Measurements from ENCODE around the gene MEAK7.
"Not testable (repeated sequence)": the region's sequence is repeated elsewhere in the genome, so short reads cannot be mapped to it uniquely, and the experiment has no call there.

MEAK7 gene

GRCh38 chr16:84532855-84533486 is 28.5 kb upstream of the MEAK7 start:
- no peak for DNase-seq (ENCODE audit: low read depth in 2 of 2)

GRCh38 chr16:84532291-84532724 is 27.8 kb upstream of the MEAK7 start:
- no peak for DNase-seq (ENCODE audit: low read depth in 2 of 2)

GRCh38 chr16:84531671-84532111 is 27.2 kb upstream of the MEAK7 start:
- DNase-seq (ENCODE audit: low read depth in 2 of 2), result no peak

GRCh38 chr16:84530590-84530989 is 26.1 kb upstream of the MEAK7 start:
- no peak for DNase-seq (ENCODE audit: low read depth in 2 of 2)

GRCh38 chr16:84529607-84530006 is 25.1 kb upstream of the MEAK7 start:
- no peak for DNase-seq (ENCODE audit: low read depth in 2 of 2)

- DNase-seq (ENCODE audit: low read depth in 2 of 2), result no peak
These were observed 23.9 kb upstream of the MEAK7 start for GRCh38 chr16:84528322-84528721.

- DNase-seq (ENCODE audit: low read depth in 2 of 2), result no peak
These were observed 23.2 kb upstream of the MEAK7 start for GRCh38 chr16:84527532-84528269.

GRCh38 chr16:84526794-84527531 is 22.5 kb upstream of the MEAK7 start:
- DNase-seq (ENCODE audit: low read depth in 2 of 2), result no peak

GRCh38 chr16:84524941-84525581 is 20.6 kb upstream of the MEAK7 start:
- not testable (repeated sequence) for DNase-seq (ENCODE audit: low read depth in 2 of 2)

GRCh38 chr16:84524346-84524920 is 20.0 kb upstream of the MEAK7 start:
- DNase-seq (ENCODE audit: low read depth in 2 of 2), result no peak

GRCh38 chr16:84521497-84521770 is 17.0 kb upstream of the MEAK7 start:
- DNase-seq (ENCODE audit: low read depth in 2 of 2), result no peak

- no peak for DNase-seq (ENCODE audit: low read depth in 2 of 2)
These were observed 16.5 kb upstream of the MEAK7 start for GRCh38 chr16:84520725-84521496.

- DNase-seq (ENCODE audit: low read depth in 2 of 2), result no peak
These were observed 15.4 kb upstream of the MEAK7 start for GRCh38 chr16:84519855-84520254.

GRCh38 chr16:84518804-84519341 is 14.4 kb upstream of the MEAK7 start:
- peak in 1 of 2 donors; percentile 27 for DNase-seq (ENCODE audit: low read depth in 2 of 2)

- not testable (repeated sequence) for DNase-seq (ENCODE audit: low read depth in 2 of 2)
These were observed 13.8 kb upstream of the MEAK7 start for GRCh38 chr16:84518220-84518619.

- no peak for DNase-seq (ENCODE audit: low read depth in 2 of 2)
These were observed 12.9 kb upstream of the MEAK7 start for GRCh38 chr16:84517366-84517765.

GRCh38 chr16:84514874-84515835 is 10.7 kb upstream of the MEAK7 start:
- peak; percentile 60 to 73 for DNase-seq (ENCODE audit: low read depth in 2 of 2)

GRCh38 chr16:84514295-84514873 is 9.9 kb upstream of the MEAK7 start:
- DNase-seq (ENCODE audit: low read depth in 2 of 2), result no peak

GRCh38 chr16:84513666-84514065 is 9.2 kb upstream of the MEAK7 start:
- DNase-seq (ENCODE audit: low read depth in 2 of 2), result no peak

Data from stimulated activated CD8-positive, alpha-beta memory T cell treated with anti-CD3 and anti-CD28 coated beads, Interleukin-2, amount 100 ng/mL, for 1 hour (primary cell).